NCI-H1417 treated with DMSO at 0.1 percent for 48 hours (cell line): Measurements from ENCODE around the gene MARCHF4.
A peak's percentile ranks its signal among the peaks of the same experiment; 100 is the strongest.

Source experiments
- DNase-seq: peaks from one replicate; lab custom pipeline; 2025; lab: John Stamatoyannopoulos, UW

MARCHF4 gene

GRCh38 chr2:216349366-216349765 lies 22.9 kb downstream of the MARCHF4 start:
- no peak for DNase-seq

- DNase-seq, result no peak
Observed at GRCh38 chr2:216348756-216349308, 23.5 kb downstream of the MARCHF4 start.

GRCh38 chr2:216346781-216347180 lies 25.5 kb downstream of the MARCHF4 start:
- DNase-seq, result no peak

- DNase-seq, result no peak
Observed at GRCh38 chr2:216345846-216346245, 26.4 kb downstream of the MARCHF4 start.

- DNase-seq, result no peak
Observed at GRCh38 chr2:216344950-216345300, 27.4 kb downstream of the MARCHF4 start.

GRCh38 chr2:216344206-216344949 lies 27.9 kb downstream of the MARCHF4 start:
- no peak for DNase-seq

- no peak for DNase-seq
Observed at GRCh38 chr2:216343221-216343980, 28.9 kb downstream of the MARCHF4 start.

- DNase-seq, result no peak
Observed at GRCh38 chr2:216341121-216341520, 31.2 kb downstream of the MARCHF4 start.

GRCh38 chr2:216340280-216340631 lies 32.0 kb downstream of the MARCHF4 start:
- DNase-seq, result no peak

- peak; percentile 84 for DNase-seq
Observed at GRCh38 chr2:216339456-216340279, 32.6 kb downstream of the MARCHF4 start.

- no peak for DNase-seq
Observed at GRCh38 chr2:216335252-216335651, 37.0 kb downstream of the MARCHF4 start.

- no peak for DNase-seq
Observed at GRCh38 chr2:216328347-216328746, 43.9 kb downstream of the MARCHF4 start.

- no peak for DNase-seq
Observed at GRCh38 chr2:216327447-216327935, 44.8 kb downstream of the MARCHF4 start.
